GM21515 (cell line): ENCODE results near the gene NUF2.

ENCODE experiments used
- ATAC-seq: cut with Tn5 transposase; IDR thresholded peaks from one replicate; pipeline ENCODE4 v1.9.1; 2021; ENCODE audit not compliant: unreplicated experiment

NUF2 gene

GRCh38 chr1:163399976-163400601, 78.3 kb downstream of the NUF2 start:
- ATAC-seq, result no peak

- no peak for ATAC-seq
Measured at GRCh38 chr1:163401211-163401610, 79.5 kb downstream of the NUF2 start.
